ENCODE data around the gene HOXC10.

DNA sequence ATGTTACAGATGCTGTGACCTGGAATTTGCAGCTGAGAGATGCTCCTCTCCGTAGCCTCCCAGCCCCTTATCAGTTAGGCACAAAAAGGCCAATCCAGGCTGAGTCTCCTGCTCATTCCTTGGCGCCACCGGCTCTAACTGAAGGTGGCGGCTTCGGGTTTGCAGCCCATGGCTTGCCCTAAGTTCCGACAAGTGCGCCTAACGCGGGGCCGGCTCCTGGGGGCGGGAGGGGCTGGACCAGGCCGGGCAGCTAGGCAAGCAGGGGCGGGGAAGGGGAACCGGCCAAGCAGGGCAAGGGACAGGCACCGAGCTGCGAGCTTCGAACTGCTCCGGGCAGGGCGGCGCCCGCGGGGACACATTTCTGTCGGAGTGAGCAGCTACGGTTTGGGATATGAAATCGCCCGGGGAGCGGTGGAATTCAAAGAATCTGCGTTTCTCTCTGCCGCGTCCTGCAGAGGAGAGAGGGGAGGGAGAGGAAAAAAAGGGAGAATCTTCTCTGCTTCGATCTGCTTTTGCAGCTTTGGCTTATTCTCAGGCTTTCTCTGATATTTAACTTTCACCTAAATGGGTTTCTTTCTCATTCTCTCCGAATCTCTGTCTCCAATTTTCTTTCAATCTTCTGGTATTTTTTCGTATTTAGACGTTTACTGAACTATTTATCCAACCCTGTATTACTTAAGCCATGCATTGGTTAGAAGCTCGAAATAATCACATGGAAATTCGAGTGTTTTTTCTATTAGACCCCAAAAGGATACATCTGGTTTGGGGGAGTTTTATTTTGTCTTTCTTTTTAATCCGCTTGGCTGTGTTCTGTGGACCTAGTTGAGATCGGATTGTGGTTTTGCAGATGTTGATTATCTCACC is 31.8 kb upstream of the HOXC10 start:
- TF ChIP-seq POLR2A (IDR thresholded peaks at IDR 0.05): no peak
- TF ChIP-seq, protein P1, sequence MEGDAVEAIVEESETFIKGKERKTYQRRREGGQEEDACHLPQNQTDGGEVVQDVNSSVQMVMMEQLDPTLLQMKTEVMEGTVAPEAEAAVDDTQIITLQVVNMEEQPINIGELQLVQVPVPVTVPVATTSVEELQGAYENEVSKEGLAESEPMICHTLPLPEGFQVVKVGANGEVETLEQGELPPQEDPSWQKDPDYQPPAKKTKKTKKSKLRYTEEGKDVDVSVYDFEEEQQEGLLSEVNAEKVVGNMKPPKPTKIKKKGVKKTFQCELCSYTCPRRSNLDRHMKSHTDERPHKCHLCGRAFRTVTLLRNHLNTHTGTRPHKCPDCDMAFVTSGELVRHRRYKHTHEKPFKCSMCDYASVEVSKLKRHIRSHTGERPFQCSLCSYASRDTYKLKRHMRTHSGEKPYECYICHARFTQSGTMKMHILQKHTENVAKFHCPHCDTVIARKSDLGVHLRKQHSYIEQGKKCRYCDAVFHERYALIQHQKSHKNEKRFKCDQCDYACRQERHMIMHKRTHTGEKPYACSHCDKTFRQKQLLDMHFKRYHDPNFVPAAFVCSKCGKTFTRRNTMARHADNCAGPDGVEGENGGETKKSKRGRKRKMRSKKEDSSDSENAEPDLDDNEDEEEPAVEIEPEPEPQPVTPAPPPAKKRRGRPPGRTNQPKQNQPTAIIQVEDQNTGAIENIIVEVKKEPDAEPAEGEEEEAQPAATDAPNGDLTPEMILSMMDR (IDR thresholded peaks at IDR 0.05): no peak
- no peak for TF ChIP-seq POLR2AphosphoS5 (IDR thresholded peaks at IDR 0.05)
